Immature natural killer cell (primary cell): ENCODE measurements around the gene DNAJC1. TPM values are rescaled to one million over a fixed set of nuclear protein-coding genes. Genes with fewer than 3 reads are reported as not detected.
"Not testable (repeated sequence)": the region's sequence is repeated elsewhere in the genome, so short reads cannot be mapped to it uniquely, and the experiment has no call there.

Experiments
- DNase-seq, 3 donors: peaks; one replicate each; pipeline ENCODE4 v3.0.0; 2022; ENCODE audit warnings: mixed read lengths in 1 of 3
- H3K27ac Mint-ChIP-seq, 6 donors: one replicate each; pipeline ENCODE4 v1.8.0; 2020; ENCODE audit warnings: mixed read lengths in 6 of 6, mild to moderate bottlenecking in 5 of 6, inconsistent platforms in 4 of 6, moderate library complexity in 3 of 6
- H3K27me3 Mint-ChIP-seq, 3 donors: one replicate each; pipeline ENCODE4 v1.8.0; 2020 to 2021; ENCODE audit warnings: low read depth in 3 of 3, mild to moderate bottlenecking in 3 of 3, mixed read lengths in 3 of 3, moderate library complexity in 3 of 3, inconsistent platforms in 1 of 3
- H3K36me3 Mint-ChIP-seq, 3 donors: one replicate each; pipeline ENCODE4 v1.8.0; 2020; ENCODE audit warnings: mixed read lengths in 3 of 3, inconsistent platforms in 2 of 3, mild to moderate bottlenecking in 2 of 3
- H3K4me1 Mint-ChIP-seq, 2 donors: one replicate each; pipeline ENCODE4 v1.8.0; 2020; ENCODE audit warnings: inconsistent platforms in 2 of 2, mild to moderate bottlenecking in 2 of 2, mixed read lengths in 2 of 2, moderate library complexity in 1 of 2
- H3K4me3 Mint-ChIP-seq, 5 donors: one replicate each; pipeline ENCODE4 v1.8.0; 2020; ENCODE audit warnings: mild to moderate bottlenecking in 5 of 5, mixed read lengths in 5 of 5, inconsistent platforms in 3 of 5, moderate library complexity in 3 of 5
- H3K9me3 Mint-ChIP-seq, 6 donors: one replicate each; pipeline ENCODE4 v1.8.0; 2020; ENCODE audit warnings: mild to moderate bottlenecking in 6 of 6, mixed read lengths in 6 of 6, inconsistent platforms in 4 of 6, moderate library complexity in 3 of 6
- polyA plus RNA-seq, 3 donors: library from polyadenylated mRNA; unstranded; fragments of 300-500 nt; fragmentation: Illumina TruSeq; gene quantifications; one replicate each; pipeline ENCODE4 v1.2.3, GENCODE V29; 2021

DNAJC1 gene, protein sequence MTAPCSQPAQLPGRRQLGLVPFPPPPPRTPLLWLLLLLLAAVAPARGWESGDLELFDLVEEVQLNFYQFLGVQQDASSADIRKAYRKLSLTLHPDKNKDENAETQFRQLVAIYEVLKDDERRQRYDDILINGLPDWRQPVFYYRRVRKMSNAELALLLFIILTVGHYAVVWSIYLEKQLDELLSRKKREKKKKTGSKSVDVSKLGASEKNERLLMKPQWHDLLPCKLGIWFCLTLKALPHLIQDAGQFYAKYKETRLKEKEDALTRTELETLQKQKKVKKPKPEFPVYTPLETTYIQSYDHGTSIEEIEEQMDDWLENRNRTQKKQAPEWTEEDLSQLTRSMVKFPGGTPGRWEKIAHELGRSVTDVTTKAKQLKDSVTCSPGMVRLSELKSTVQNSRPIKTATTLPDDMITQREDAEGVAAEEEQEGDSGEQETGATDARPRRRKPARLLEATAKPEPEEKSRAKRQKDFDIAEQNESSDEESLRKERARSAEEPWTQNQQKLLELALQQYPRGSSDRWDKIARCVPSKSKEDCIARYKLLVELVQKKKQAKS
- 10 to 100 TPM; 25.6 to 69.3 (median 67.4) TPM for polyA plus RNA-seq

DNA sequence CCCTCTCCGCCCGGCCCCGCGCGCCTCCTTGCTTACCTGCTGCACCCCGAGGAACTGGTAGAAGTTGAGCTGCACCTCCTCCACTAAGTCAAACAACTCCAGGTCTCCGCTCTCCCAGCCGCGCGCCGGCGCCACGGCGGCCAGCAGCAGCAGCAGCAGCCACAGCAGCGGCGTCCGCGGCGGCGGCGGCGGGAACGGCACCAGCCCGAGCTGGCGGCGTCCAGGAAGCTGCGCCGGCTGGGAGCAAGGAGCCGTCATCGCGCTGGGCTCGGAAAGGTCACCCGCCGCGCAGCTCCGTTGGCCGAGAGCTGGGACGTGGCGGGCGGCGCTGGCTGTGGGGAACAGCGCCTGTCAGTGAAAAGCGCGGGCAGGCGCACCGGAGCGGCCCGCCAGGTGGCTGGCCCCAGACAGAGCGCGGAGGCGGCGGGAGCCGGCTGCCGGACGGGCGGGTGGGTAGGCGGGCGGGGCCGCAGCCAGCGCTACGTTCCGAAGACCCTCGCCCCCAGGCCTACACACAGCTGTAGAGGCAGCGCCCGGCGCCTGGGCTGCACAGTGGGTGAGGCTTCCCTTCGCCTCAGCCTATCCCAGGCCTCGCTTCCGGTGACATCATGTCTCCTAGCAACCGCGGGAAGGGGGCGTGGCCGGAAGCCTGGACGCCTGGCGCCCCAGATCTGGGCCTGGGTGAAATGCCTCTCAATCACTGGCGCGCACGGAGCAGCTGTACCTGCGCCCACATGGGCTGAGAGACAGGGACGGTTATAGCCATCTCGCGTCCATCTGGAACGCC lies at the start of gene DNAJC1:
TSS of gene DNAJC1 (minus strand) at position 554 of the 787 bp plus-strand sequence. CDS start at position 258, 296 bp downstream.
- peak; percentile 95 to 97 (median 96) for DNase-seq
- Mint-ChIP-seq H3K4me1 (peaks cover 45 to 51% of the 10 kb centered on the region in 2 donors), H3K4me3 (peak within 1 kb of the TSS; percentile 92 to 99 (median 95)), H3K27me3 (peaks cover 7 to 23% (median 15%) of the 10 kb centered on the region in 3 donors), H3K36me3 (no peaks in the 10 kb centered on the region), H3K27ac (peak within 1 kb of the TSS; percentile 95 to 100 (median 98)), H3K9me3 (peaks cover 0 to 6% (median 0%) of the 10 kb centered on the region in 6 donors)

DNA sequence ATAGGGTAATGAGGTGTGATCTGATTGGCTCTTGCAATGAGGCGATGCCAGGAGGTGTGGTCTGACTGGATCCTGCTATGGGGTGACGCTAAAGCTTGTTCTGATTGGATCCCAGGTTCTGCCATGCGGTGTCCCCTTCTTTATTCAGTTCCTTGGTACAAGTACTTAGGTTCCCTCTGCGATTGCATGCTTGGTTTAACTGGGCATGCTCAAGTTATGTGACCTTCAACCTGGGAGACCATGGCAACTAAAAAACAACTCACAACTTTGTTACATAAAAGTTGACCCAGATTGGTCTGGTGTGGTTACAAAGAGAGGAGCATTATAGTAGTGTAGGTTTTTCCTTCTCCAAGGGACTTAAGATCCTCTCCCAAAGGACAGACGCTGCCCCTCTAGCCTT lies 49.5 kb upstream of the DNAJC1 start:
- no peak for DNase-seq
- peaks cover 0 to under 1% (median 0%) of the 10 kb centered on the region in 3 donors for H3K27me3 Mint-ChIP-seq
- H3K4me3 Mint-ChIP-seq, result no peak overlapping the region
- H3K36me3 Mint-ChIP-seq, result no peaks in the 10 kb centered on the region
- peaks cover 0 to 2% (median 0%) of the 10 kb centered on the region in 6 donors for H3K9me3 Mint-ChIP-seq
- H3K27ac Mint-ChIP-seq, result no peak overlapping the region
- H3K4me1 Mint-ChIP-seq, result no peaks in the 10 kb centered on the region

DNA sequence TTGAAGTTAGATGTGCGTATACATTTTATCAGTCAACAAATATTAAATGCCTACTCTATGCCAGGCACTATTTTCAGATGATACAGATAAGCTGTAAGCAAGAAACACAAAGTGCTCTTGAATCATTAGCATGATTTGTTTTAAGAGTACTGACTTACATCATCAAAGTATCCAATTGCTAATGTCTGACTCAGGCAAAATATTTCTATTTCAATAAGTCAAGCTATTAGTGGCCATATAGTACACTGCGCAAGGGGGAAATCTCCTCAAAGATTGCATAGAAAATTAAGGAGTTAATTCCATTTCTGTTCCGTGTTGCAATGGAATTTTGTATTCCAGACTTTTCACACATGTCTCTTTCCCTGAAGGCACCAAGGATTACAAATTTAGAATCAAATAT lies 46.1 kb upstream of the DNAJC1 start:
- H3K9me3 Mint-ChIP-seq, result no peaks in the 10 kb centered on the region
- no peak overlapping the region for H3K4me3 Mint-ChIP-seq
- H3K27ac Mint-ChIP-seq, result no peak overlapping the region
- H3K36me3 Mint-ChIP-seq, result peaks cover 0 to 5% (median 0%) of the 10 kb centered on the region in 3 donors
- H3K27me3 Mint-ChIP-seq, result peaks cover 0 to 1% (median 0%) of the 10 kb centered on the region in 3 donors
- no peak for DNase-seq
- no peaks in the 10 kb centered on the region for H3K4me1 Mint-ChIP-seq

DNA sequence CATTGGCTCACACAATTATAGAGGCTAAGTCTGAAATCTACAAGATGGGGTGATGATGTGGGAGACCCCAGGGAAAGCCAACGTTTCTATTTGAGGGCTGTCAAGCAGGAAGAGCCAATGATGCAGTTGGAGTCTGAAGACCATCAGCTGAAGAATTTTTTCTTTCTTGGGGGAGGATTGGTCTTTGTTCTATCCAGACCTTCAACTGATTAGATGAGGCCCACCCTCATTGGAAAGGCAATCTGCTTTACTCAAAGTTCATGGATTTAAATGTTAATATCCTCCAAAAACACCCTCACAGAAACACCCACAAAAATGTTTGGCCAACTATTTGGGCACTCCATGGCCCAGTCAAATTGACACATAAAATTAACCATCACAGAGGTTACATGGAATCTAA lies 44.3 kb upstream of the DNAJC1 start:
- Mint-ChIP-seq H3K9me3 (no peaks in the 10 kb centered on the region), H3K27ac (no peak overlapping the region), H3K4me1 (no peaks in the 10 kb centered on the region), H3K27me3 (peaks cover 0 to 4% (median 1%) of the 10 kb centered on the region in 3 donors), H3K36me3 (peaks cover 0 to 5% (median 0%) of the 10 kb centered on the region in 3 donors), H3K4me3 (no peak overlapping the region)
- no peak for DNase-seq

DNA sequence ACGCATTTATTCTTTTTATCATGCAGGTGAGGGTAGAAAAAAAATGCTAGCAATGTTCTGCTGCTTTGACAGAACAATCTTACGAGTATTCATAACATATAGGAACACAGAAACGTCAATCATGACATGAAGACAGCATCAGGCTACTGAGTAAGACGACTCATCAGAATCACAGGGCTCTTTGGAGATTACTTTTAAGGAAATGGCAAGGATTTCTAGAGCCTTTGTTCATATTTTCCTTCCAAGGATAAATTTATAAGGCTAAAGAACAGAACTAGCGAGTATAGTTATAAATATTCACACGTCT lies 39.8 kb upstream of the DNAJC1 start:
- H3K27ac Mint-ChIP-seq, result no peak overlapping the region
- H3K36me3 Mint-ChIP-seq, result peaks cover 0 to 5% (median 0%) of the 10 kb centered on the region in 3 donors
- no peaks in the 10 kb centered on the region for H3K4me1 Mint-ChIP-seq
- no peak for DNase-seq
- no peak overlapping the region for H3K4me3 Mint-ChIP-seq
- H3K27me3 Mint-ChIP-seq, result peaks cover 1 to 12% (median 8%) of the 10 kb centered on the region in 3 donors
- H3K9me3 Mint-ChIP-seq, result peaks cover 0 to 1% (median 0%) of the 10 kb centered on the region in 6 donors

DNA sequence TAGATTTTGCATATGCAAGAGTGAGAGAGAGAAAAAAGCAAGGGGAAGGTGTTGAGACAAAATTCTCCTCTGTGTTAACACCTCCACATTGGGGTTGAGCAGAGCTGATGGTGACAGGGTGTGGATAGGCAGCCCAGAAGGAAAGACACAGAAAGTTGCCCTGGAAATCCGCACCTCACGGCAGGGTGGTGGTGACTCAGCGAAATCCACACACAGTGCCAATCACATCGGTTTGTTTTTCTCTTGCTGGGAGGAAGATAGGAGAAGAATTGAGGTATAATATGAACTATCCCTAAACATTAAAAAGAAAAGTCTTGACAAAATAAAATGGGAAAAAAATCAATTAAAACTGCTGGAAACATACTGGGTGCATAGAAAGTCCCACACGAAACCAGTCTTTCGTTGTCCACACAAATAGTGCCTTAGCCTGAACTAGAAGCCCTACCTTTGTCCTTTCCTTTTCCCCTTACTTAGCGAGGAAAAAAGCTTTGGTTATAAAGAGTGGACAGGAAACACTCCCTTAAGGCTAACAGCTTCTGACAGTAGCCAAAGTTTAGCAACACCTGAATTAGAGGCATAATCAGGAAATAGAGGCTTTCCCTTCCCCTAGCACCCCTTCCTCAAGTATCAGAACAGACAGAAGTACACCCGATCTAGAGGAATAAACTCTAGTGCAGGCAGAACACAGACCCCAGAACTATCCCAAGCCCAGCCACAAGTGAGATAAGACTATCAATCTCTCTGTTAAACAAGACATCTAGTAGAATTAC lies 39.2 kb upstream of the DNAJC1 start:
- Mint-ChIP-seq H3K4me3 (no peak overlapping the region), H3K36me3 (peaks cover 0 to 3% (median 0%) of the 10 kb centered on the region in 3 donors), H3K9me3 (peaks cover 0 to 1% (median 0%) of the 10 kb centered on the region in 6 donors), H3K27me3 (peaks cover 1 to 12% (median 8%) of the 10 kb centered on the region in 3 donors), H3K27ac (no peak overlapping the region), H3K4me1 (no peaks in the 10 kb centered on the region)
- no peak for DNase-seq

DNA sequence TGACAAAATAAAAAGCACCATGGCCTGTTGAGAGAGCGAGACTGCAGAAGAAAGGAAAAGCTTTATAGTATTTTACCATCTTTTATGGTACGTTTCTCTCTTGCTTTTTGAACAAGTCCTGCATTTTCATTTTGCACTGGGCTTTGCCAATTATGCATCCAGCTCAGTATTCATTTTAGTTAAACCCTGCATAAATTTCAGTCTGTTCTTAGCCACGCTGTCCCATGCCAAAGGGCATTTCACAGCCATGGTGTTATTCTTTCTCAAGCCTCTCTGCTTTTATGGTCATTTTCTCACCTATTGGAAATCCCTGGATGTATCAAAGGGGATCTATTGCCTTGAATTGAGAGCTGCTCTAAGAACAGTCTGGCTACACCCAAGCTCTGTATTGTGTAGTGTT lies 30.8 kb upstream of the DNAJC1 start:
- no peaks in the 10 kb centered on the region for H3K36me3 Mint-ChIP-seq
- H3K27ac Mint-ChIP-seq, result no peak overlapping the region
- H3K9me3 Mint-ChIP-seq, result peaks cover 0 to 2% (median 0%) of the 10 kb centered on the region in 6 donors
- H3K27me3 Mint-ChIP-seq, result peaks cover 2 to 17% (median 6%) of the 10 kb centered on the region in 3 donors
- H3K4me3 Mint-ChIP-seq, result no peak overlapping the region
- DNase-seq, result no peak
- H3K4me1 Mint-ChIP-seq, result no peaks in the 10 kb centered on the region

DNA sequence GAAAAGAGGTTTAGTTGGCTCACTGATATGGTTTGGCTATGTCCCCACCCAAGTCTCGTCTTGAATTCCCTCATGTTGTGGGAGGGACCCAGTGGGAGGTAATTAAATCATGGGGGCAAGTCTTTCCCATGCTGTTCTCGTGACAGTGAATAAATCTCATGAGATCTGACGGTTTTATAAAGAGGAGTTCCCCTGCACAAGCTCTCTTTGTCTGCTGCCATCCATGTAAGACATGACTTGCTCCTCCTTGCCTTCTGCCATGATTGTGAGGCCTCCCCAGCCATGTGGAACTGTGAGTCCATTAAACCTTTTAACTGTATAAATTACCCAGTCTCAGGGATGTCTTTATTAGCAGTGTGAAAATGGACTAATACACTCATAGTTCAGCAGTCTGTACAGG lies 28.7 kb upstream of the DNAJC1 start:
- not testable (repeated sequence) for DNase-seq

DNA sequence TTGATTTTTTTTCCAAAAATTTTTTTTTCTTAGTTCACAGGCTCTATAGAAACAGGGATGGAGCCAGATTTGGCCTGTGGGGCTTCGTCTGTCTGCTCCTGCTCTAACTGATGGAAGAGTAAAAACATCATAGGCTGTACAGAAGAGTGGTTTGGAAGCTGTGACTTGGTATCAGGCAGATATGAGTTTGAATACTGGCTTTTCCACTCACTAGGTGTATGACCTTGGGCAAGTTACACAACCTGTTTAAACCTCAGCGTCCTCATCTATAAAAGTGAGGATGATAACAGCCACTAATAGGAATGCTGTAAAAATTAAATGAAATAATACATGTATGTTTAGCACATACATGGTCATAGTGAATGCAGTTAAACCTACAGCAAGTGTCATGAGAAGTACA lies 26.9 kb upstream of the DNAJC1 start:
- Mint-ChIP-seq H3K4me1 (no peaks in the 10 kb centered on the region), H3K36me3 (peaks cover 0 to 4% (median 0%) of the 10 kb centered on the region in 3 donors), H3K4me3 (no peak overlapping the region), H3K27me3 (peaks cover 2 to 23% (median 10%) of the 10 kb centered on the region in 3 donors), H3K9me3 (peaks cover 0 to 2% (median 0%) of the 10 kb centered on the region in 6 donors), H3K27ac (no peak overlapping the region)
- DNase-seq, result no peak

More for the DNA sequence above, 28.7 kb upstream of the DNAJC1 start:
- not testable (repeated sequence) for H3K27ac Mint-ChIP-seq, H3K9me3 Mint-ChIP-seq, H3K4me1 Mint-ChIP-seq, H3K4me3 Mint-ChIP-seq, H3K36me3 Mint-ChIP-seq
- peaks cover 2 to 23% (median 8%) of the 10 kb centered on the region in 3 donors for H3K27me3 Mint-ChIP-seq

DNA sequence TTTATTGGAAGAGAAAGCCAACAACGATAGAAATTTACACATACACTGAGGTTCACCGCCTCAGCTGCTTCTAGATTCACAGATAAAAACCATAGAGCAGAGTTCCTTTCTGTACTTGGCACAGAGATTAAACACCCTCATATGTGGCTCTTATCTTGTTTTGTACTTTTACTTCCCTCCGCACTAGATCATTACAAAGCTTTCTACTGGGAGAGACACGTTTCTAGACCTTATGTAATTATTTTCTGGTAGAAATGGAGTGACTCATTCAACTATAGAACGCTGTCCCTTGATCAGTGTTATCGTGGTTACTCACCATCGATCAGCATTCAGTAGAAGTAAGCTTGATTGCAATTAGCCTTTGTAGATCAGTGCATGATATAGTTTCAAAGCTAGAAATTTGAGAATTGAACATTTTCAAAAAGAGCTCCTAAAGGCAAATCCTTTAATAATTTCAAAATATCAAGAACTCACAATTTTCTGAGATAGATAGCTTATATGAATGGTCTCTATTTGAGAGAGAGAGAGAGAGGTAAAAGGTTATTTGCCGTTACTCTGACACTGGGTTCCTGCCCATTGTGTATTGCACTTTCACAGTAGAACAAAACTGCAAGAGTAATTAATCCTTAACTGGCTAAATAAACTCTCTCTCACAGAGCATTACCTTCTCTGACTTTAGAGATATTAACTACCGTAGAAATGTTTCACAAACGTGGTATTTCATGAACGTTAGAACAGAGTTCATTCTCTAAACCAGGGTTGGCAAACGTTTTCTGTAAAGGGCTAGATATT lies 26.1 kb upstream of the DNAJC1 start:
- no peak overlapping the region for H3K27ac Mint-ChIP-seq
- no peaks in the 10 kb centered on the region for H3K4me1 Mint-ChIP-seq
- no peak for DNase-seq
- H3K27me3 Mint-ChIP-seq, result peaks cover 2 to 21% (median 9%) of the 10 kb centered on the region in 3 donors
- H3K4me3 Mint-ChIP-seq, result no peak overlapping the region
- H3K36me3 Mint-ChIP-seq, result peaks cover 0 to 4% (median 0%) of the 10 kb centered on the region in 3 donors
- H3K9me3 Mint-ChIP-seq, result no peaks in the 10 kb centered on the region

DNA sequence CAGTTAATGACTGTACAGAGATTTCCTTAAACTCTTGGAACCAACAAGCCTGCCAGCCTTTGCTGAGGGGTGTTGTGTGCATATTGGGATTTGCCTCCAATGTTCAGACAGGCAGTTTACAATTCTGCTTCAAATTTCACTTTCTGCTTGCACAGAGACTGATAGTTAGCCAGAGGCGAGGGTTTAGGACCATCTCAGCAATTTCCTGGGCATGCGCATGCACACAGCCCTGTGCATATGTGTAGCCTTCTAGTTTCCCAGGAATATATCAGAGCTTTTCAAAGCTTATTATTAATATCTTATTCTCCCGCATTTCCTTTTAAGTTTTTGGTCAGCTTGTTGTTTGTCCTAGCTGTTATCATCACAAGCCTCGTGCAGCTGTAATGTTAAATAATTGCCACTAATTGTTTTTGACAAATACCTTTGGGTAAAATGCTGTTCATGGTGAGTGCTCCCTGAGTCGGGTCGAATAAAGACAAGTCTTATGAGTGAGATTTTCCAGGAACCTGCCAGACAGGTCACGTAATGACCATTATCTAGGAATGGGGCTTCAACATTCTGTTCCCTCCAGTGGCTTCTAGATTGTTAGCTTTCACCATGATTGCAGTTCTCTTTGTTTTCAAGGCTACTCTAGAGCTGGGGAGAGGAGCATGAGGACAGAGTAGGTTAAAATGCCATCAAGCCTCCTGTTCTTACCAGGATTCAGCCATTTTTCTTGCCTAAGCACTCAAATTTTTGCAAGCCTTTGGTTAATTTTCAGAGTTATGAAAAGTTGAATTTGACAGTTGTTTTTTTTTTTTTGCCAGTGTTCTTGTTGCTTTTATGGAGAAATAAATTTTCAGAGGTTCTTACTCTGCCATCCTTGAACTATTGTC lies 24.1 kb upstream of the DNAJC1 start:
- Mint-ChIP-seq H3K9me3 (no peaks in the 10 kb centered on the region), H3K27ac (no peak overlapping the region), H3K4me3 (no peak overlapping the region), H3K36me3 (peaks cover 0 to 4% (median 0%) of the 10 kb centered on the region in 3 donors), H3K27me3 (peaks cover 2 to 18% (median 9%) of the 10 kb centered on the region in 3 donors), H3K4me1 (peaks cover 5 to 6% of the 10 kb centered on the region in 2 donors)
- no peak for DNase-seq

DNA sequence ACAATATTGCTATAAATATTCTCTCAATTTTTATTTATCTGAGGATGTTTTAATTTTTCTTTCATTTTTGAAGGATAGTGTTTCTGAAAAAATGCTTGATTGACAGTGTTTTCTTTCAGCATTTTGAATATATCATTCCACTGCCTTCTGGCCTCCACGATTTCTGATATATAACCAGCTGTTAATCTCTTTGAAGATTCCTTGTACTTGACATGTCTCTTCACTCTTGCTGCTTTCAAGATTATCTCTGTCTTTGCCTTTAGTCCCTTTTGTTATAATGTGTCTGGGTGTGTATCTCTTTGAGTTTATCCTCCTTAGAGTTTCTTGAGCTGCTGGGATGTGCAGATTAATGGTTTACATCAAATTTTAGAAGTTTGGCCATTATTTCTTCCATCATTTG lies 22.8 kb upstream of the DNAJC1 start:
- peaks cover 12 to 14% of the 10 kb centered on the region in 2 donors for H3K4me1 Mint-ChIP-seq
- DNase-seq, result no peak
- H3K27ac Mint-ChIP-seq, result no peak overlapping the region
- H3K4me3 Mint-ChIP-seq, result no peak overlapping the region
- H3K27me3 Mint-ChIP-seq, result peaks cover 2 to 14% (median 10%) of the 10 kb centered on the region in 3 donors
- H3K9me3 Mint-ChIP-seq, result no peaks in the 10 kb centered on the region
- peaks cover 0 to 4% (median 0%) of the 10 kb centered on the region in 3 donors for H3K36me3 Mint-ChIP-seq
